BJ (cell line): Measurements from ENCODE around the gene PSMD2. TPM values are rescaled to one million over a fixed set of nuclear protein-coding genes. Genes with fewer than 3 reads are reported as not detected.

Source experiments
- CTCF ChIA-PET: fragments of 350-600 bp; formaldehyde crosslinking; extraction: SDS; loops from one replicate; lab custom pipeline; 2021; ENCODE audit warnings: antibody characterized with exemption, inconsistent platforms; lab: Yijun Ruan, JAX
- POLR2A ChIA-PET: fragments of 300-600 bp; sonication (Branson Sonifier 250); formaldehyde crosslinking; extraction: SDS; loops from one replicate; lab custom pipeline; 2021; ENCODE audit warnings: antibody characterized with exemption; lab: Charles Lee
- DNase-seq: peaks from one replicate; pipeline ENCODE4 v3.0.0-alpha.2; 2011; ENCODE audit warnings: low read depth
- H3K27me3 ChIP-seq: 2 replicates; pipeline ENCODE4 v1.6.0; 2011; ENCODE audit warnings: low read length; ENCODE audit not compliant: control insufficient read depth, insufficient read depth
- H3K36me3 ChIP-seq: 2 replicates; pipeline ENCODE4 v1.5.1; 2011; ENCODE audit warnings: low read length; ENCODE audit not compliant: control insufficient read depth, insufficient read depth
- H3K4me3 ChIP-seq: 2 replicates; pipeline ENCODE4 v1.5.1; 2011; ENCODE audit warnings: low read depth, mild to moderate bottlenecking, control low read depth, low read length
- CTCF ChIP-seq: IDR thresholded peaks from 2 replicates; pipeline ENCODE4 v1.5.1; 2011; ENCODE audit warnings: low read depth, mild to moderate bottlenecking, control low read depth, inconsistent platforms, low read length, moderate library complexity; ENCODE audit not compliant: insufficient read depth
- polyA plus RNA-seq: library from polyadenylated mRNA; depleted of rRNA; stranded (reverse); fragments of >200 nt; gene quantifications from 2 replicates; pipeline ENCODE4 v1.2.3, GENCODE V29; 2011

Gene PSMD2
- polyA plus RNA-seq, 1 experiment, result 330 TPM

DNA sequence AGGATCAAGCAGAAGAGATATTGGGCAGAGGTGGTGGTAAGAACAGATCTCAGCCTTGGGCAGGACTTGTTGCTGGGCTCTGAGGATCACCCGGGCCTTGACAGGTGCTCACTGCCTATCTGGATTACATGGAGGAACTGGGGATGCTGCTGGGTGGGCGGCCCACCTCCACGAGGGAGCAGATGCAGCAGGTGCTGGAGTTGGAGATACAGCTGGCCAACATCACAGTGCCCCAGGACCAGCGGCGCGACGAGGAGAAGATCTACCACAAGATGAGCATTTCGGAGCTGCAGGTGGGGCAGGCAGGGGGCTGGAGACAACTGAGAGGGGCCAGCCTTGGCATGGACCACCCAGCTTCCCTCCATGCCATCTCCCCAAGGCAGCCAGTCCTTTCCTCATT is 15.4 kb upstream of the PSMD2 start:
- no peak for DNase-seq
- no peak for TF ChIP-seq CTCF
- H3K4me3 ChIP-seq, result no peak overlapping the region
- CTCF ChIA-PET, result interaction anchor here (1.1 to 1.7 kb wide), 2 partner anchors 10 to 399 kb away, joined by 4 to 6 read pairs; partner anchors contain the start of gene PARL
- H3K27me3 ChIP-seq, result peaks cover 10% of the 10 kb centered on the region
- H3K36me3 ChIP-seq, result no peaks in the 10 kb centered on the region
- POLR2A ChIA-PET, result no interaction called here

DNA sequence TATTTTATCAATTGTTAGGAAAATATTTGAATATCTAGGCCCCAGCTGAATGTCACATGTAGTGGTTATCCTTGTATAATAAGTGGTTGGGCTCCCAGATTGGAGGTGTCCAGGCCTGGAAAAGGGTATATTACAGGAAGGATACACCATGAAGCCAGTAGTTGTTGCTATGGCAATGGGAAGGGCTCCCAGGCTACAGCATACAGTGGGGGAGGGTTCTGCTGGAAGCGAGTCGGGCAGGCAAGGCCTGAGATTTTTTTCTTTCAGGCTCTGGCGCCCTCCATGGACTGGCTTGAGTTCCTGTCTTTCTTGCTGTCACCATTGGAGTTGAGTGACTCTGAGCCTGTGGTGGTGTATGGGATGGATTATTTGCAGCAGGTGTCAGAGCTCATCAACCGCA is 14.3 kb upstream of the PSMD2 start:
- DNase-seq, result no peak
- POLR2A ChIA-PET, result no interaction called here
- peaks cover 10% of the 10 kb centered on the region for H3K27me3 ChIP-seq
- TF ChIP-seq CTCF, result peak; percentile 50
- no peaks in the 10 kb centered on the region for H3K36me3 ChIP-seq
- H3K4me3 ChIP-seq, result no peak overlapping the region
- CTCF ChIA-PET, result interaction anchor here (1.1 to 2.3 kb wide), 4 partner anchors 9 to 400 kb away, joined by 4 to 8 read pairs (median 6); partner anchors contain the start of gene PARL

DNA sequence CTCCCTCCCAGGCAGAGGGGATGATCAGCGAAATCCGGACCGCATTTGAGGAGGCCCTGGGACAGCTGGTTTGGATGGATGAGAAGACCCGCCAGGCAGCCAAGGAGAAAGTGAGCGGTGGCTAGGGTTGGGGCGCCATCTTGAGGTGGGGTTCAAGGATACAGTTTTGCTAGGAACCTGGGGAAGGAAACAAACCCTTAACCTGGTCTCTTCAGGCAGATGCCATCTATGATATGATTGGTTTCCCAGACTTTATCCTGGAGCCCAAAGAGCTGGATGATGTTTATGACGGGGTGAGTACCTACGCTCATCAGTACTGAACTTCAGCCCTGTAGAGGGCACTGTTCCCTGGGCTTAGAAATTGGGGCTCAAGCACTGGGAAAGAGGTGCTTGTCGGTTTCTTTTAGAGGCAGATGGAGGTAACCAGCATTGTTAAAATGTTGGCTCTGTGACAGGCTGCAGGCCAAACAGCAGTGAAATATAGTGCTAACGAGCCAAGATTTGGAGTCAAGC is 9.6 kb upstream of the PSMD2 start:
- Histone ChIP-seq H3K4me3 (no peak overlapping the region), H3K36me3 (no peaks in the 10 kb centered on the region), H3K27me3 (peaks cover 5% of the 10 kb centered on the region; the same call in 1 of the 2 replicates)
- TF ChIP-seq CTCF, result peak; percentile 79
- CTCF ChIA-PET, result interaction anchor here (0.7 to 2.6 kb wide), 15 partner anchors 14 to 467 kb away, joined by 3 to 13 read pairs (median 3); partner anchors contain the start of genes ABCC5, CLCN2, EEF1AKMT4 and POLR2H
- no peak for DNase-seq
- POLR2A ChIA-PET, result no interaction called here

- ChIA-PET CTCF (interaction anchor here (0.6 to 1.3 kb wide), 3 partner anchors 72 to 250 kb away, joined by 3 to 4 read pairs (median 3); no protein-coding TSS in a partner anchor), POLR2A (no interaction called here)
- Histone ChIP-seq H3K36me3 (no peaks in the 10 kb centered on the region), H3K27me3 (peaks cover 4% of the 10 kb centered on the region; the same call in 1 of the 2 replicates), H3K4me3 (no peak overlapping the region)
- DNase-seq, result no peak
- no peak for TF ChIP-seq CTCF
Measured at GRCh38 chr3:184290331-184290730, 8.7 kb upstream of the PSMD2 start.

GRCh38 chr3:184291044-184291737 is 7.8 kb upstream of the PSMD2 start:
- Histone ChIP-seq H3K27me3 (peaks cover 3% of the 10 kb centered on the region; the same call in 1 of the 2 replicates), H3K4me3 (no peak overlapping the region), H3K36me3 (no peaks in the 10 kb centered on the region)
- no peak for DNase-seq
- CTCF ChIA-PET, result interaction anchor here (0.6 to 3.3 kb wide), 4 partner anchors 64 to 251 kb away, joined by 3 to 13 read pairs (median 4); no protein-coding TSS in a partner anchor
- no peak for TF ChIP-seq CTCF
- POLR2A ChIA-PET, result no interaction called here
